ENCODE measurements around the gene SDK1.

DNA sequence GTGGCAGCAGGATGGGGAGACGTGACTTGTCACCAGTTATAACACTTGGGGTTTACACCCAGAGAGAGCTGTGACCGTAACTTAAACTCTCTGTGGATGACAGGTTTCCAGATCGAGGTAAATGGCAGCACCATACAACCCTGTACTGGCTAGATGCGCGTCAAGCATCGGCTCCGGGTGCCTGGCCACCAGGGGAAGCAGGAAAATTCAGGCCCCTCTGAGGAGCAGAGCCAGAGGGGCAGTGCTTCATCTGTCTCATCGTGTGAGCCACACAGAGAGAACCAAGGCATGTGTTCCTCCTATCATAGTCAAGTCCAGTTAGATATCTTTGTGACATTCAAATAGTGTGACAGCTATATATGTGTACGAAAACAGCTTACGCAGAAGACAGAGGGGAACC lies 728.9 kb downstream of the SDK1 start:
- TF ChIP-seq POLR2A (IDR thresholded peaks at IDR 0.05) = no peak
- TF ChIP-seq, protein P1, sequence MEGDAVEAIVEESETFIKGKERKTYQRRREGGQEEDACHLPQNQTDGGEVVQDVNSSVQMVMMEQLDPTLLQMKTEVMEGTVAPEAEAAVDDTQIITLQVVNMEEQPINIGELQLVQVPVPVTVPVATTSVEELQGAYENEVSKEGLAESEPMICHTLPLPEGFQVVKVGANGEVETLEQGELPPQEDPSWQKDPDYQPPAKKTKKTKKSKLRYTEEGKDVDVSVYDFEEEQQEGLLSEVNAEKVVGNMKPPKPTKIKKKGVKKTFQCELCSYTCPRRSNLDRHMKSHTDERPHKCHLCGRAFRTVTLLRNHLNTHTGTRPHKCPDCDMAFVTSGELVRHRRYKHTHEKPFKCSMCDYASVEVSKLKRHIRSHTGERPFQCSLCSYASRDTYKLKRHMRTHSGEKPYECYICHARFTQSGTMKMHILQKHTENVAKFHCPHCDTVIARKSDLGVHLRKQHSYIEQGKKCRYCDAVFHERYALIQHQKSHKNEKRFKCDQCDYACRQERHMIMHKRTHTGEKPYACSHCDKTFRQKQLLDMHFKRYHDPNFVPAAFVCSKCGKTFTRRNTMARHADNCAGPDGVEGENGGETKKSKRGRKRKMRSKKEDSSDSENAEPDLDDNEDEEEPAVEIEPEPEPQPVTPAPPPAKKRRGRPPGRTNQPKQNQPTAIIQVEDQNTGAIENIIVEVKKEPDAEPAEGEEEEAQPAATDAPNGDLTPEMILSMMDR (IDR thresholded peaks at IDR 0.05) = no peak
